GM19438 (cell line): Measurements from ENCODE around the gene DIPK1A.
"Not testable (repeated sequence)": the region's sequence is repeated elsewhere in the genome, so short reads cannot be mapped to it uniquely, and the experiment has no call there.

ENCODE experiments used
- ATAC-seq: cut with Tn5 transposase; IDR thresholded peaks from one replicate; pipeline ENCODE4 v1.9.1; 2021; ENCODE audit warnings: low read depth; ENCODE audit not compliant: unreplicated experiment

DIPK1A gene

DNA sequence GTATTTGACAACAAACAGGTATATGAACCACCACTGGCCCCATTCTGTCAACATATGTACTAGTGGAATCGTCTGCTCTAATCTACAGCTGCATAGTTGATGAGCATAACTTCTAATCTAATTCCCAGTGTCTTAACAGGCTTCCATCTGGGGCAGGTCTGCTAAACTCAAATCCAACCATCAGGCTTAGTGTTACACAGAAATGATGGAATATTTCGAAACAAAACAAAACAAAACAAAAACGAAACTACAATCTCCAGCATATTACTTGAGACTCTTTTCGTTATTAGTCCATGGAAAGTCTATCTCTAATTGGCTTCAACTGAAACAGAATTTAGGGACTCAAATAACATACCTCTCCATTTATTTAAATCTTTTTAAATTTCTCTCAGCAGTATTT lies 37.6 kb downstream of the DIPK1A start:
- no peak for ATAC-seq

DNA sequence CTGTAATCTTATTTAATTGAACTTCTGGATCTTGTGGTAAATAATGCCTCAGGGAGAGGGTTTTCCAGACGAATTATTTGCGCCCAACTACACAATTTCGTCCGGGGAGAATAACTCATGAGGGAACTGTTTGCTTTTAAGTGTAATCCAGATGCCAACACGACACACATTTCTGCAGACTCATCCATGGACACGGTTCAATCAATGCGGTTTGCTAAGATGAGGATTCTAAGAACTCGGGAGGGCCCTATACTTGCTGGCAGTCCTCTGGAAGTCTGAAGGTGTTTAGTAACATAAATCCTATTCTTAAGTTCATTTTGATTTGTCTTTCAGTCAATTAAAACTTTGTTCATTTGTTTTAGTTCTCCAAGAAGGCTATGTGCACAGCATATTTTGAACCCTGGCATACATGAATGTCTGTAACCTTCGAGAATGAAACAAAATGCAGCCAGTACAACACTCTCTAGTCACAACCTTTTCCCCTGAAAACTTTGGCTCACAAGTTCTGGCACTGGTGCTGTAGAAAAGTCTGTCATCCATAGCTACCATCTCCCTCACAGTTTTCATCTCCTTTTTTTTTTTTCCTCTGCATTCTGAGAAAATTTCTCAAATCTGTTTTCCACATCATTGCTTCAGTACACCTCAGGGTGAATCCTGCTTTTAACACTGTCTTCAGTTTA lies 38.8 kb downstream of the DIPK1A start:
- no peak for ATAC-seq

DNA sequence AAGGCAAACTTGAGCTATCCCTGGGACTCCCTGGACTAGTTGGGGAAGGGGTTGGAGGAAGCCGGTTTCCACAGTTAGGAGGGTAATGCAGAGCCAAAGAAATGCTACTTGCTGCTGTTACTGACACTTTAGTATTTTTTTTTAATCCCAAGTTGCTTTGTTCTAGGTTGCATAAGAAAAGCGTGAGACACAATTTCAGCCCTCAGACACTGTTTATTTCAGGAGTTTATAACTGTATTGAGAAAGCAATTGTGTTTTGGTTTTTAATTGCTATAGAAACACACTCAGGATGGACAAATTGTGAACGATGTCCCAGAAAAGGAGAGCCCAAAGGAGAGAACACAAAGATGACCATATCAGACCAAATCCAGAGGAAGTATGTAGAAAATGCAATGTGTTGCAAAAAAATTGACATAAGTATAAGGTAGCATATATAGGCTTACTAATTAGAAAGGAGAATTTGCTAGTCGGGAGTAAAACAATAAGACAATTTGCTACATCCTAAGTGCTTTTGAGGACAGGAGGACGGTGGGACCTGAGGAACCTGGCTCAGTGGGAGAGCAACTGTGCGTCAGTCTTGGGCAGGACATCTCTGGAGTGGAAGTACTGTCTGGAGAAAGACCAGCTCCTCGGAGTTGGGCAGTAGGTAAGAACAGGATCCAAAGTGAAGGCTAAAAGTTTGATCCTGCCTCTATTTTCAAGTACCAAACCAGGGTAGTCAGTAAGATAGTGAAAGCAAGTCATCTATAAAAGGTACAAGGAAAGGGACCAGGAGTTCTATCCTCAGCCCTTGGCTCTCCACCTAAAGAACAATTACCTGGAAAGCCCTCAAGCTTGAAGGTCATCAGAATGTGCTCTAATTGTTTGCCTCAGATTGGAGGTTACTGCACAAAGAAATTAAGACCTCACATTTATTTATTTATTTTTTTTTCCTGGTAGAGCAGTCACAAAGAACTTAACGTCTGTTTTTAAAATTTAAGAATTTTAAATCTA lies 39.9 kb downstream of the DIPK1A start:
- no peak for ATAC-seq

DNA sequence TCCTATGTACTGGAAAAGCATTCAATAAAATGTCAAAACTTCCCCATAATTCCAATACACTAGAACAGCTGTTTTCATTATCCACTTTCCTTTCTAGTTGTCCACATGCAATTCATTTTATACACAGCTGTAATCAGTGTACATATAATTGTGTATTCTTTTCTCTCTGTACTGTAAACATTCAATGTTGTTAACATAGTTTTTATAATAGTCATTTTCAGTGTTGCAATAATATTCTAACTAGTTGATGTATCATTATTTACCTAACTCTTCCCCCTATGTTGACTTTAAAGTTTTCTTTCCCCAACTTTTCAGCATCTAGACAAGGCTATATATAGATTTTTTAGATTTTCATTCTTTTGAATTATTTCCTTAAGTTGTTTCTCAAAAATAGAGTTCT lies 44.4 kb downstream of the DIPK1A start:
- no peak for ATAC-seq

DNA sequence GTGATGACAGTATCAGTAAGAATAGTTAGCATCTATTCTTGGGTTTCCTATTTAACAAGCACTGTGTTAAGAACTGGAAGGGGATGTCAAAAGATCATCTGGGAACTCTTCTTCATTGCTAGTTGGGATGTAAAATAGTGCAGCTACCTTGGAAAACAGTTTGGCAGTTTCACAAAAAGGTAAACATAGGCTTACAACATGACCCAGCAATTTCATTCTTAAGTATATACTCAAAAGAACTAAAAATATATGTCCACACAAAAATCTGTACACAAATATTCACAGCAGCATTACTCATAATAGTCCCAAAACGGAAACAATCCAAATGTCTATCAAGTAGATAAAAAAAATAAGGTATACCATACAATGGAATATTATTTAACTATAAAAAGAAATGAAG lies 45.7 kb downstream of the DIPK1A start:
- ATAC-seq = no peak

DNA sequence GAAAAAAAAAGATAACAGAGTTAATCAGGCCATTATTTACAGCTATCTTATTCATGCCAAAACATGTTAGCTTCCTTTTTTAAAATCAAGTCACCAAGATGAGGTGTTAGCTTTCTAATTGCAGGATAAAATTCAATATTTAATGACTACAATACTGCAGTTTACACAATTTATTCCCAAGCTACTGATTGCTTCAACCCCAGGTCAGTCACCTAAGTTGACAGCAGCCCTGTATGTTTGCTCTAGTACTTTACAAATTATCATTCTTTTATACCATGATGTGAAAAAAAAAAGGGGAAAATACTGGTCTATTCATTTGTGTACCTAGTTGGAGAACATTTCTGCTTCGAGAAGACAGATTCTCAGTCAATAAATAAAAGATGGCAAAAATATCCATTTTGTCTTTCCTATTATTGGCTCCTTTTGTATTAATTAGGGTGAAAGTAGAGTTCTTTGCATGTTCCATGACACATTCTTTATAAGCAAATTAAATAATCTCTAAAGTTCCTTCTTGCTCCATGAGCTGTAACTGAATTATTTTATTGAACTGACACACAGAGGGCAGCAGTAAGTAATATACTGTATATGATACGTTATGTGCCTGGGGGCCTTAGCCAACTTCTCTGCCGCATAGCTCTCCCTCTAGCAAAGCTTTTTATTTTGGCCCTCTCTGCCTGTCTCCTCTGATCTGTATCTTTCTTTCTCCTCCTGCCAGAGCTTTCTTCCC lies 48.0 kb downstream of the DIPK1A start:
- no peak for ATAC-seq

DNA sequence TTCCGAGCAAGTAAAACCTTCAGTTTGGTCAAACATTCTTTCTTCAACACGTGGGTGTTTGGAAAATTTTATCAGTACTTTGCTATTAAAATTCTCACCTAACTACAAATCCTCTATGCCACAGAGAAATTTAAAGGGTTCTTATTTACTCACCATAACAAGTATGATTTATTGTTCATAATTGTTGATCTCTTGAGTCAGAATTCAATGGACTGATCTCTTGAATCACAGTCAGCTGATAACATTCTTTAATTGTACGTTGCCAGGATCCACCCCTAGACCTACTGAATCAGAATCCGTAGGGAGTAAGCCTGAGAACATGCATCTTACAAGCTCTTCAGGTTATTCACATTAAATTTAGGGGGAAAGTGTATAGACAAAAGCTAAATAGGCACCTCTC lies 51.2 kb downstream of the DIPK1A start:
- ATAC-seq = no peak

DNA sequence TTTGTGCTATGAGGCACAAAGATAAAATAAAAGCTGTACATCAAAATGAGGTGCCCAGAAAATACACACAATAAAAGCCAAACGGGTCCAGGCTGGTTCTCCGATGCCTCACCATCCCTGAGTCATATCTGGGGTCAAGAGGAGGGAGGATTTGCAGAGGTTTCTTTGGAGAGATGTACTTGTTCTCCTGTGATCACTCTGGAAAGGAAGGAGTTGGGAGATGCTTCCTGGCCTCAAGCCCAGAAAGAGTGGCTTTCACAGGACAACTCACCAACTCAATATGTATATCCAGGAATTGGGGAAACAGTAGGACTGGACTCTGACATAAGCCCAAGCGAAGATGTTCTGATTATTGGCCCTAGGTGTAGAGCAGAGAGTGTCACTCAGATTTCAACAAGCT lies 51.9 kb downstream of the DIPK1A start:
- no peak for ATAC-seq

DNA sequence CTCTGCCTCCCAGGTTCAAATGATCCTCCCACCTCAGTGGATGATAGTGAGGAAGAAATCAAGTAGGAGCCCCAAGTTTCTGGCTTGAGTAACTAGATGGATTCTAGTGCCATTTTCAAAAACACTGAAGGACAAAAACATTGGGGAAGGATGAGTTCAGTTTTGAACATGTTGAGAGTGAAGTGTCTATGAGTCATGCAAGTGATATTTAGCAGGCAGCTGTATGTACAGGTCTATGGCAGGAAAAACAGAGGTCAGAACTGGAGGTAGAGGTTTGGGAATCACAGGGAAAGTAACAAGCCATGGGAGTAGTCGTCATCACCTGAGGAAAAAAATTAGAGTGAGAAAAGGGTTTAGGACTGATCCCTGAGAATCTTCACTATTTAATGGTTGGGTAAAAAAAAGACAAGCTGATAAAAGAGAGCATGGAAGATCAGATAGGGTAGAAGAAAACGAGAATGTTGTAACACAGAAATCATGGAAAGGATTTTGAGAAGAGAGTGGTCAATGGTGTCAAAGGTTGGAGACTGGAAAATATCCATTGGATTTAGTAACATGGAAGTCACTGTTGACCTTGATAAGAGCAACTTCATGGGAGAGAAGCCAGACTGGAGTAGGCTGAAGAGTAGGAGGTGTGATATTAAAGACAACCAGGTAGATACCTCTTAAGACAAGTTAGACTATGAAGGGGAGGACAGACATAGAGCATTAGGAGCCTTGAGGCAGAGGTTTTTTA lies 53.1 kb downstream of the DIPK1A start:
- ATAC-seq = no peak

DNA sequence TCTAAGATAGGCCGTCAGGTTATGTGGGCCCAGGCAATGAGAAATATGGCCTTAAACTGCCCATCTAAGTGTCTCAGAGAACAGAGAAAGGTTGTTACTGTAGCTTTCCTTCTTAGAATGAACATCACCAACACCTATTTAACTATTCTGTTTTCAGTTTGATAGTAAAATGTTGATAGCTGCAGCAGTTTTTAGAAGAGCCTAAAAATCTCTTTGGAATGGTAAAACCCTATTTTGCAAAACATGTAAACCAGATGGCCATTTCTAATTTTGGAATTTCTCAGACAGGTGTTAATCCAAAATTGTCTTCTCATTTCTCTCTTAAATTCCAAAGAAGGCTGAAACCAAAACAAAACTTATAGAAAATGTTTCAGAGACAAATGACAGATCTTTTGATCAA lies 57.5 kb downstream of the DIPK1A start:
- ATAC-seq = no peak

DNA sequence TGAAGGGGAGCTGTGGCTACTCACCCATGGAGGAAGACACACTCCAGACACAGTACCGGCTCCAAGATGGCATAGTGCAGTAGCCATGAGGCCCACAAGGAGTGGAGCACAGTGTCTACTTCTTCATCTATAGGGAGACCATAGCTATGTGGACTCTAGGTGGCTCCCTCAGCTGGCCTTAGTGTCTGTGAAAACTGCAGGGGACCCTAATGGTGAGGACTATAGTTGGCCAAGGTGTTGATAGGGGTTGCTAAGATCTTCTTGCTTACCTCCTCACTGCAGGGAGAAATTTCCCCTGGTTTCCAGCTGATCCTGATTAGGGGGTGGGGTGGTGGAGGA lies 58.9 kb downstream of the DIPK1A start:
- no peak for ATAC-seq

DNA sequence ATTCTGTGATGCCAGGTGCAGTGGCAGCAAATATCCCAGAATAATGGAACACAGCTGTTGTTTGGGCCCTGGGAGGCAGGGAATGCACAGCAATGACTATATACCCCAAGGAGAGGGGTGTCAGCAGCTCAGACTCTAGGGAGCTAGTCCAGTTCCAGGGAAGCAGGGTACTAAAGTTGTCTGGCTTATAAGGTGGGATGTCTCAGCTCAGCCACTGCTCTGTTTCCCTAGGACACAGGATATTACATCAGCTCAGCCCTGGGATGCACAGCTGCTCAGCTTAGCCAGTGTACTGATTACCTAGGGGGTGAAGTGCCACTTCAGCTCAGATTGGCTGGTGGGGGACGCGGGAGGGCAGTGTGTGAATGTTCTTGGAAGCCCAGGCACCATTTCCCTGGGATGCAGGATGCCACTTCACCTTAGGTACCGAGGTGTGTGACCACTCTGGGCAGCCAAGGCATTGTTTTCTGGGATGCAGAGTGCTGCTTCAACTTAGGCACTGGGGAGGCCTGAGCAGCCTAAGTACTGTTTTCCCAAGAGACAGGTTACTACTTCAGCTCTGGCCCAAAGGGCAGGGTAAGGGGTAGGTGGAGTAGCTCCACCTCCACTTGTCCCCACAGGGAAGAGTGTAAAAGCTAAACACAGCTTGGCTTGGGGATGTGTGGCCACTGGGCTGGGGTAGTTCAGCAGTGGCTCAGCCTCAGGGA lies 59.4 kb downstream of the DIPK1A start:
- no peak for ATAC-seq

DNA sequence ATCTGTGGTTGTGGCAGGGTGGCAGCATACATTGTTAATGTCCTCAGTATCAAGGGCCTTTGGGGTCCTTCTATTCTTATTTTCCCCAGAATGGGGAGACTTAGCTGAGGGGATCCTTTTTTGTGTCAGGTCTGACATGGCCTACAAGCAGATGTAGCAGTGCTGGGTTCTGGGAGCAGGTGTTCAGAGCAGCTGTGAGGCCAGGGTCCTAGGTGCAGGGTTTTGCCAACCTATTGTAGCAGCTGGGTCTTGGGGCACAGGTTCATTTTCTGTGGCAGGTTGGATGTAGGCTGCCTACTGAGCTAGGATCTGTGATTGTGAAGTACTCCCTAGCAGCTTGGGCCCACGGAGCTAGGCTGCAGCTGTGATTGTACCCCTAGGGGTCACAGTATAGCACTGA lies 60.1 kb downstream of the DIPK1A start:
- no peak for ATAC-seq

DNA sequence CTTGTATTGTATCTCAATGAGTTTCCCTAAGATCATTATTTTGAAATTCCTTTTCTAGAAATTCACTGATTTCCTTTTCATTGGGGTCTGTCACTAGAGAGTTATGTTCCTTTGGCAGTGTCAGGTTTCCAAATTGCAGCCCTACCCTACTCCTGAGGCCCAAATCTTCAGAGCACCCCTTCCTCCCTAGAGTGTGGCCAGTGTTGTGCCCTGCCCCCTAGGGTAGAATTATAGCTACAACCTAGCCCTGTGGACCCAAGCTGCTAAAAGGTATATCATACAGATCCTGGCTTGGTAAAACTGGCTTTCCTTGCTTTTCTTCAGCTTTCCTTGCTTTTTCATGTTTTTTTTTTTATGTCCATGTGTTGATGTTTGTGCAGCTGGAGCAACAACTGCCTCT lies 60.7 kb downstream of the DIPK1A start:
- ATAC-seq = no peak

DNA sequence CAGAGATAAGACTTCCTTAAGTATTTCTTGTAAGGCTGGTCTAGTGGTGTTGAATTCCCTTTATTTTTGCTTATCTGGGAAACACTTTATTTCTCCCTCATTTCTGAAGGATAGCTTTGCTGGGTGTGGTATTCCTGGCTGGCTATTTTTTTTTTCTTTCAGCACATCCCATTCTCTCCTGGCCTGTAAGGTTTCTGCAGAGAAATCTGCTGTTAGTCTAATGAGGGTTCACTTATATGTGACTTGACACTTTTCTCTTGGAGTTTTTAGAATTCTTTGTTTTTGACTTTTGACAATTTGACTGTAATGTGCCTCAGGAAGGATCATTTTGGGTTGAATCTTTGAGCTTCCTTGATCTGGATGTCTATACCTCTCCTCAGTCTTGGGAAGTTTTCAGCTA lies 61.5 kb downstream of the DIPK1A start:
- no peak for ATAC-seq

DNA sequence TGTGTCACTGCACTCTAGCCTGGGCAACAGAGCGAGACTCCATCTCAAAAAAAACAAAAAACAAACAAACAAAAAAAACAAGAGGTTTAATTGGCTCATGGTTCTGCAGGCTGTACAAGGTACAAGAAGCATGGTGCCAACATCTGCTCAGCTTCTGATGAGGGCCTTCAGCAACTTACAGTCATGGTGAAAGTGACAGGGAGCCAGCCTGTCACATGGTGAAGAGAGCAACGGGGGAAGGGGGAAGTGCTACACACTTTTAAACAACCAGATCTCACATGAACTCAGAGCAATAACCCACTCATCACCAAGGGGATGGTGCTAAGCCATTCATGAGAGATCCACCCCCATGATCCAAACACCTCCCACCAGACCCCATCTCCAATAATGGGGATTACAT lies 63.2 kb downstream of the DIPK1A start:
- ATAC-seq = not testable (repeated sequence)

DNA sequence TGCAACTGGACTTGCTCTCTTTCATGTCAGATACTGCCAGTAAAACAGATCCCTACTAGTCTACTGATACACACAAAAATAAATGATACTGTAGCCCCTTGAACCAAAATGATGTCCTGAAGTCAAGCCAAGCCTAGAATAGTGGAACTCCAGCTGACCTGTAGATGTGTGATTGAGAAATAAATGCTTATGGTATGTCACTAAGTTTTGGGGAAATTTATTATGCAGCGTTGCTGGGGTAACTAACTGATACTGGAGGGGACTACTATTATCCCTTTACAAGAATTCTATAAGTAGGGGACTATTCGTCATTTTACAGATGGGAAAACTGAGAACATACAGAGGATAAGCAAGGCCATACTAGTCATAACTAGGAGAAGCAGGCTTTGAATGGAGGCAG lies 73.8 kb downstream of the DIPK1A start:
- no peak for ATAC-seq

DNA sequence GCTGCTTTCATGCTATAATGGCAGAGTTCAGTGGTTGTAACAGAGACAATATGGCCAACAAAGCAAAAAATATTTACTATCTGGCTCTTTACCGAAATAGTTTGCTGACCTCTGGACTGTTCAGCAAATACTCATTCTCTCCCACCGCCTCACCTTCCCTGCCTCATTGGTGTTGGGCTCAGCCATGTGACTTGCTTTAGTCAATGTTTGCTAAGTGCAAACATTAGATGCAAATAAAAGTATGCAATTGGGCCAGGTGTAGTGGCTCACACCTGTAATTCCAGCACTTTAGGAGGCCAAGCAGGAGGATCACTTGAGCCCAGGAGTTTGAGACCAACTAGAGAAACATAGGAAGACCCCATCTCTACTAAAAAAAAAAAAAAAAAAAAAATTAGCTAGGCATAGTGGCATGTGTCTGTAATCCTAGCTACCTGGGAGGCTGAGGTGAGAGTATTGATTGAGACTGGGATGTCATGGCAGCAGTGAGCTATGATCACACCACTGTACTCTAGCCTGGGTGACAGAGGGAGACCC lies 74.3 kb downstream of the DIPK1A start:
- ATAC-seq = no peak

DNA sequence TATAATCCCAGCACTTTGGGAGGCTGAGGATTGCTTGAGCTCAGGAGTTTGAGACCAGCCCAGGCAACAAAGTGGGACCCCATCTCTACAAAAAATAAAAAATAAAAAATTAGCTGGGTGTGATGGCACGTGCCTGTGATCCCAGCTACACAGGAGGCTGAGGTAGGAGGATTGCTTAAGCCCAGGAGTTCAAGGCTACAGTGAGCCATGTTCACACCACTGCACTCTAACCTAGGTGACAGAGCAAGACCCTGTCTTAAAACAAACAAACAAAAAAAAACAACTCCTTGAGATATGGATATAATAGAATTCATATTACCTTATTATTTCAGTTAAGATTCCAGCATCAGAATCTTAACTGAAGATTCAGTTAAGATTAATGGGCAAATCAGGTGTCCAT lies 77.1 kb downstream of the DIPK1A start:
- no peak for ATAC-seq

DNA sequence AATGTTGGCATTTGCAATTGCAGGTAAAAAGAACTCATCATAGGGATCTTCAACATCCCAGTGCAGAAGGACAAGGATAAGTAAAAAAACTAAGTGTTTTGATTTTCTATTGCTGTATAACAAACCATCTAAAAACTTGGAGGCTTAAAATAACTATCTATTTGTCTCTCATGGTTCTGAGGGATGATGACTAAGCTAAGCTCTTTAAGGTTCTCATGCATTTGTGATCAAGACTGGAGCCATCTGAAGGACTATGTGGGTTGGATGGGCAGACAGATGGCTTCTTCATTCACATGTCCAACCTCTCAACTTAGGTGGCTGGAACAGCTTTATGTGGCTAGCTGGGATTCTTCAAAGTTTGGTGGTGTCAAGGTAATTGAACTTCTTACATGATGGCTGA lies 78.0 kb downstream of the DIPK1A start:
- ATAC-seq = no peak
